Gastroesophageal sphincter (tissue), 4 donors: ENCODE data around the gene SRR. TPM values are rescaled to one million over a fixed set of nuclear protein-coding genes. Genes with fewer than 3 reads are reported as not detected.
A peak's percentile ranks its signal among the peaks of the same experiment; 100 is the strongest.

Experiments used
- ATAC-seq: fragments of 150-250 bp; one replicate; pipeline ENCODE4 v1.9.1; 2016; ENCODE audit warnings: mild to moderate bottlenecking, moderate library complexity
- H3K27ac ChIP-seq, 4 donors: fragments of 200-600 bp; sonication (generic) in 3 of 4; 1 replicate in 3 of 4; 2 replicates in 1 of 4; pipeline ENCODE4 v1.5.1; 2016 to 2019
- H3K27me3 ChIP-seq: fragments of 200-600 bp; sonication (generic); one replicate; pipeline ENCODE4 v1.5.1; 2019
- H3K36me3 ChIP-seq, 2 donors: fragments of 200-600 bp; sonication (generic); one replicate each; pipeline ENCODE4 v1.5.1; 2019; ENCODE audit warnings: control low read depth in 1 of 2
- H3K4me1 ChIP-seq, 3 donors: fragments of 200-600 bp; sonication (generic); 1 replicate in 2 of 3; 2 replicates in 1 of 3; pipeline ENCODE4 v1.5.1; 2016 to 2019; ENCODE audit warnings: control low read depth in 2 of 3
- H3K4me3 ChIP-seq, 2 donors: fragments of 200-600 bp; sonication (generic); one replicate each; pipeline ENCODE4 v1.5.1; 2019; ENCODE audit warnings: mild to moderate bottlenecking in 1 of 2, moderate library complexity in 1 of 2
- H3K9me3 ChIP-seq, 3 donors: fragments of 200-600 bp; sonication (generic); one replicate each; pipeline ENCODE4 v1.5.1; 2017 to 2019; ENCODE audit warnings: control low read depth in 2 of 3
- CTCF ChIP-seq, 4 experiments: fragments of 200-600 bp in 2 of 4; fragments of 450-650 bp in 2 of 4; sonication (generic) in 1 of 4; IDR thresholded peaks; one replicate each; pipeline ENCODE4 v1.5.1; 2017 to 2019; ENCODE audit warnings: antibody characterized with exemption in 4 of 4, mild to moderate bottlenecking in 2 of 4, moderate library complexity in 2 of 4
- EP300 ChIP-seq: sonication (generic); formaldehyde crosslinking; IDR thresholded peaks from one replicate; pipeline ENCODE4 v1.6.1; 2017; ENCODE audit warnings: antibody characterized with exemption, mild to moderate bottlenecking
- POLR2A ChIP-seq, 2 donors: fragments of 450-650 bp; IDR thresholded peaks; one replicate each; pipeline ENCODE4 v1.6.1; 2017; ENCODE audit warnings: antibody characterized with exemption in 2 of 2, mild to moderate bottlenecking in 2 of 2, moderate library complexity in 1 of 2
- POLR2AphosphoS5 ChIP-seq: sonication (generic); formaldehyde crosslinking; IDR thresholded peaks from one replicate; pipeline ENCODE4 v1.6.1; 2017; ENCODE audit warnings: antibody characterized with exemption
- WGBS, 2 donors: methylation state at CpG; one replicate each; pipeline ENCODE4 v1.1.5; 2018; ENCODE audit warnings: low coverage in 1 of 2; 5-methylcytosine and 5-hydroxymethylcytosine counted together
- total RNA-seq, 4 donors: library from RNA; depleted of rRNA; stranded (reverse); fragments of >200 nt; gene quantifications; one replicate each; pipeline ENCODE4 v1.1.0, GENCODE V29; 2016

The SRR gene
- total RNA-seq, 4 donors from 2014 or later = 13.7 to 38.8 (median 16.9) TPM

- ATAC-seq = no peak
- Histone ChIP-seq H3K4me1 (peaks cover 0 to 41% (median 0%) of the 10 kb centered on the region in 3 donors), H3K4me3 (no peak overlapping the region), H3K27ac (no peak overlapping the region), H3K9me3 (no peaks in the 10 kb centered on the region), H3K27me3 (no peaks in the 10 kb centered on the region), H3K36me3 (peaks cover 0 to 98% of the 10 kb centered on the region in 2 donors)
- no peak for TF ChIP-seq POLR2A (IDR thresholded peaks at IDR 0.05)
- no peak for TF ChIP-seq POLR2AphosphoS5
- TF ChIP-seq EP300 = no peak
- TF ChIP-seq CTCF (IDR thresholded peaks at IDR 0.05) = no peak
- 67 to 91% methylated on average over 1 of the region's 1 CpG for WGBS, 2 donors
Measured at GRCh38 chr17:2295575-2295974, 8.2 kb upstream of the SRR start.

- H3K27ac ChIP-seq = no peak overlapping the region
- ATAC-seq = no peak
Measured at GRCh38 chr17:2297023-2297422, 6.7 kb upstream of the SRR start.

GRCh38 chr17:2299136-2299535, 4.6 kb upstream of the SRR start:
- TF ChIP-seq EP300 = no peak
- TF ChIP-seq CTCF (IDR thresholded peaks at IDR 0.05) = no peak
- TF ChIP-seq POLR2A (IDR thresholded peaks at IDR 0.05) = no peak
- no peak for TF ChIP-seq POLR2AphosphoS5
- Histone ChIP-seq H3K4me1 (peaks cover 0 to 66% (median 8%) of the 10 kb centered on the region in 3 donors), H3K4me3 (no peak overlapping the region), H3K27ac (no peak overlapping the region), H3K9me3 (no peaks in the 10 kb centered on the region), H3K36me3 (peaks cover 0 to 65% of the 10 kb centered on the region in 2 donors), H3K27me3 (no peaks in the 10 kb centered on the region)
- 88 to 93% methylated on average over 10 of the region's 12 CpGs for WGBS, 2 donors
- no peak for ATAC-seq

More at GRCh38 chr17:2297023-2297422, 6.7 kb upstream of the SRR start:
- Histone ChIP-seq H3K4me3 (no peak overlapping the region), H3K27me3 (no peaks in the 10 kb centered on the region), H3K9me3 (no peaks in the 10 kb centered on the region), H3K4me1 (peaks cover 0 to 56% (median 3%) of the 10 kb centered on the region in 3 donors), H3K36me3 (peaks cover 0 to 86% of the 10 kb centered on the region in 2 donors)
- TF ChIP-seq EP300 = no peak
- TF ChIP-seq POLR2AphosphoS5 = no peak
- TF ChIP-seq CTCF (IDR thresholded peaks at IDR 0.05) = no peak
- TF ChIP-seq POLR2A (IDR thresholded peaks at IDR 0.05) = no peak
- 80 to 88% methylated on average over 5 of the region's 5 CpGs for WGBS, 2 donors

- WGBS, 2 donors = 74 to 87% methylated on average over 10 to 11 of the region's 22 CpGs
- TF ChIP-seq POLR2A (IDR thresholded peaks at IDR 0.05) (no peak), EP300 (no peak), POLR2AphosphoS5 (no peak), CTCF (IDR thresholded peaks at IDR 0.05) (no peak)
- peaks cover 0 to 59% of the 10 kb centered on the region in 2 donors for H3K36me3 ChIP-seq
Measured at GRCh38 chr17:2299756-2300155, 4.0 kb upstream of the SRR start.

GRCh38 chr17:2302778-2303203, 959 bp upstream of the SRR start:
- Histone ChIP-seq H3K9me3 (no peaks in the 10 kb centered on the region), H3K4me1 (peaks cover 0 to 56% (median 8%) of the 10 kb centered on the region in 3 donors), H3K27ac (peak overlapping the region; percentile 49 to 96 (median 92)), H3K36me3 (peaks cover 0 to 30% of the 10 kb centered on the region in 2 donors), H3K27me3 (no peaks in the 10 kb centered on the region), H3K4me3 (peak overlapping the region; percentile 63 to 95)
- WGBS, 2 donors = 0 to 1% methylated on average over 7 to 10 of the region's 12 CpGs
- TF ChIP-seq CTCF (IDR thresholded peaks at IDR 0.05) (no peak), POLR2AphosphoS5 (no peak), EP300 (no peak), POLR2A (IDR thresholded peaks at IDR 0.05) (no peak)
- no peak for ATAC-seq

More at GRCh38 chr17:2299756-2300155, 4.0 kb upstream of the SRR start:
- ATAC-seq = no peak
- Histone ChIP-seq H3K4me3 (no peak overlapping the region), H3K9me3 (no peaks in the 10 kb centered on the region), H3K27me3 (no peaks in the 10 kb centered on the region), H3K27ac (no peak overlapping the region), H3K4me1 (peaks cover 0 to 71% (median 8%) of the 10 kb centered on the region in 3 donors)
